Gastrocnemius medialis (tissue), 4 donors: ENCODE measurements around the gene CADM2.

Source experiments
- CTCF ChIP-seq, 5 experiments: fragments of 450-650 bp in 3 of 5; fragments of 200-600 bp in 2 of 5; sonication (generic) in 2 of 5; IDR thresholded peaks in 4 of 5; conservative IDR thresholded peaks in 1 of 5; 1 replicate in 4 of 5; 2 replicates in 1 of 5; pipeline ENCODE4 v1.5.1; 2016 to 2019; ENCODE audit warnings: antibody characterized with exemption in 5 of 5, mild to moderate bottlenecking in 3 of 5, moderate library complexity in 3 of 5
- POLR2A ChIP-seq, 2 donors: fragments of 450-650 bp; IDR thresholded peaks; one replicate each; pipeline ENCODE4 v1.6.1; 2017; ENCODE audit warnings: antibody characterized with exemption in 2 of 2, mild to moderate bottlenecking in 2 of 2, moderate library complexity in 2 of 2

GRCh38 chr3:84960581-84960980 is 1.8 kb downstream of the CADM2 start:
- TF ChIP-seq CTCF (IDR thresholded peaks at IDR 0.05 in 4 of 5, conservative IDR thresholded peaks at IDR 0.05 in 1 of 5): no peak
- no peak for TF ChIP-seq POLR2A (IDR thresholded peaks at IDR 0.05)
